H1 (cell line): Measurements from ENCODE around the gene CDK5RAP3. TPM values are rescaled to one million over a fixed set of nuclear protein-coding genes. Genes with fewer than 3 reads are reported as not detected.
A peak's percentile ranks its signal among the peaks of the same experiment; 100 is the strongest.

Experiments used
- CTCF ChIA-PET: fragments of 300-600 bp; sonication (Branson Sonifier 250); formaldehyde crosslinking; loops from one replicate; lab custom pipeline; 2021; ENCODE audit not compliant: partially characterized antibody; lab: Charles Lee
- POLR2A ChIA-PET: fragments of 300-600 bp; sonication (Branson Sonifier 250); formaldehyde crosslinking; loops from one replicate; lab custom pipeline; 2021; ENCODE audit warnings: inconsistent platforms; ENCODE audit not compliant: partially characterized antibody; lab: Charles Lee
- DNase-seq, 2 experiments: peaks; one replicate each; pipeline versions ENCODE4 v3.0.0 to v3.0.0-alpha.2; 2010 to 2022; ENCODE audit warnings: low spot score in 2 of 2, low read depth in 1 of 2, mixed read lengths in 1 of 2
- FAIRE-seq: peaks from 2 replicates; lab custom pipeline; 2011; peaks lifted over from hg19 to GRCh38; lab: Jason Lieb, UNC
- H2AFZ ChIP-seq: 2 replicates; pipeline ENCODE4 v1.8.1; 2012; ENCODE audit warnings: low read length, inconsistent platforms
- H2AK5ac ChIP-seq: 2 replicates; pipeline ENCODE4 v1.6.1; 2013; ENCODE audit warnings: low read depth, low read length
- H2BK120ac ChIP-seq: replicated peaks from 2 replicates; pipeline ENCODE3; 2013; ENCODE audit warnings: low read depth, low read length, inconsistent platforms
- H2BK12ac ChIP-seq: 2 replicates; pipeline ENCODE4 v1.6.1; 2013; ENCODE audit warnings: low read depth, low read length
- H2BK15ac ChIP-seq: 2 replicates; pipeline ENCODE4 v1.6.1; 2013; ENCODE audit warnings: low read length
- H2BK20ac ChIP-seq: 2 replicates; pipeline ENCODE4 v1.6.1; 2013; ENCODE audit warnings: low read length
- H2BK5ac ChIP-seq: 2 replicates; pipeline ENCODE4 v1.6.1; 2013; ENCODE audit warnings: low read depth, low read length
- H3K14ac ChIP-seq: 2 replicates; pipeline ENCODE4 v1.6.1; 2013; ENCODE audit warnings: inconsistent platforms; ENCODE audit not compliant: insufficient read length
- H3K18ac ChIP-seq: 2 replicates; pipeline ENCODE4 v1.6.1; 2013; ENCODE audit warnings: low read length; ENCODE audit errors: extremely low read depth
- H3K23ac ChIP-seq: 2 replicates; pipeline ENCODE4 v1.6.1; 2013; ENCODE audit warnings: inconsistent platforms; ENCODE audit not compliant: insufficient read length
- H3K23me2 ChIP-seq: 2 replicates; pipeline ENCODE4 v1.6.1; 2013; ENCODE audit warnings: low read depth, low read length
- H3K27ac ChIP-seq: 2 replicates; pipeline ENCODE4 v1.6.1; 2011; ENCODE audit warnings: low read depth, low read length, inconsistent platforms
- H3K27me3 ChIP-seq, 4 experiments: replicated peaks in 1 of 4; 1 replicate in 1 of 4; 2 replicates in 3 of 4; pipeline versions ENCODE4 v1.6.1 to v1.8.1; 2011 to 2013; ENCODE audit warnings: low read length in 3 of 4, mild to moderate bottlenecking in 3 of 4, inconsistent platforms in 2 of 4, mixed read lengths in 2 of 4, moderate library complexity in 1 of 4; ENCODE audit not compliant: control insufficient read depth in 3 of 4, insufficient read depth in 3 of 4; ENCODE audit errors: extremely low read depth in 1 of 4
- H3K36me3 ChIP-seq, 4 experiments: 2 replicates each; pipeline versions ENCODE4 v1.6.1 to v1.8.1; 2011 to 2013; ENCODE audit warnings: mild to moderate bottlenecking in 4 of 4, low read length in 3 of 4, moderate library complexity in 2 of 4, control low read depth in 1 of 4, inconsistent platforms in 1 of 4; ENCODE audit not compliant: insufficient read depth in 4 of 4, control insufficient read depth in 2 of 4
- H3K4ac ChIP-seq: replicated peaks from 2 replicates; pipeline ENCODE3; 2013; ENCODE audit warnings: low read length, low read depth, mixed read lengths, inconsistent platforms; ENCODE audit not compliant: insufficient read length
- H3K4me1 ChIP-seq, 4 experiments: replicated peaks in 1 of 4; 1 replicate in 1 of 4; 2 replicates in 3 of 4; pipeline versions ENCODE4 v1.6.1 to v1.8.1; 2011 to 2013; ENCODE audit warnings: low read length in 3 of 4, inconsistent platforms in 2 of 4, mixed read lengths in 1 of 4; ENCODE audit not compliant: insufficient read depth in 4 of 4, control insufficient read depth in 3 of 4
- H3K4me2 ChIP-seq, 2 experiments: 2 replicates each; pipeline versions ENCODE4 v1.6.1 to v1.8.1; 2011 to 2013; ENCODE audit warnings: low read depth in 2 of 2, low read length in 2 of 2, control low read depth in 1 of 2, inconsistent platforms in 1 of 2, mild to moderate bottlenecking in 1 of 2; ENCODE audit not compliant: insufficient read depth in 1 of 2
- H3K4me3 ChIP-seq, 4 experiments: fragments of 200-600, 300-600 bp in 1 of 4; sonication (generic), shearing (Covaris generic), sonication (Bioruptor Twin) in 1 of 4; 2 replicates each; pipeline versions ENCODE4 v1.5.1 to v1.8.1; 2011 to 2016; ENCODE audit warnings: low read length in 4 of 4, low read depth in 3 of 4, control low read depth in 2 of 4, inconsistent platforms in 2 of 4, mild to moderate bottlenecking in 2 of 4, mixed read lengths in 1 of 4, moderate library complexity in 1 of 4; ENCODE audit not compliant: insufficient read depth in 2 of 4; ENCODE audit errors: extremely low read depth in 1 of 4
- H3K56ac ChIP-seq: replicated peaks from 2 replicates; pipeline ENCODE3; 2013; ENCODE audit warnings: low read depth, mild to moderate bottlenecking, mixed read lengths, low read length, inconsistent platforms; ENCODE audit not compliant: insufficient read length
- H3K79me1 ChIP-seq: 2 replicates; pipeline ENCODE4 v1.6.1; 2013; ENCODE audit warnings: low read depth, low read length, control low read depth
- H3K79me2 ChIP-seq, 2 experiments: 2 replicates each; pipeline versions ENCODE4 v1.6.1 to v1.8.1; 2012 to 2013; ENCODE audit warnings: low read length in 2 of 2, mild to moderate bottlenecking in 2 of 2, inconsistent platforms in 1 of 2; ENCODE audit not compliant: insufficient read depth in 2 of 2, control insufficient read depth in 1 of 2
- H3K9ac ChIP-seq, 4 experiments: replicated peaks in 1 of 4; 1 replicate in 1 of 4; 2 replicates in 3 of 4; pipeline versions ENCODE4 v1.6.1 to v1.8.1; 2011 to 2013; ENCODE audit warnings: low read depth in 3 of 4, low read length in 3 of 4, control low read depth in 2 of 4, mild to moderate bottlenecking in 2 of 4, moderate library complexity in 2 of 4, inconsistent platforms in 1 of 4; ENCODE audit errors: extremely low read depth in 1 of 4
- H3K9me3 ChIP-seq, 2 experiments: 2 replicates each; pipeline versions ENCODE4 v1.6.1 to v1.8.1; 2012 to 2013; ENCODE audit warnings: mild to moderate bottlenecking in 2 of 2, moderate library complexity in 2 of 2, control low read depth in 1 of 2, inconsistent platforms in 1 of 2, low read depth in 1 of 2, low read length in 1 of 2, mixed read lengths in 1 of 2; ENCODE audit not compliant: insufficient read depth in 2 of 2
- H4K20me1 ChIP-seq, 2 experiments: replicated peaks in 1 of 2; 2 replicates each; pipeline versions ENCODE3 to v1.8.1; 2011 to 2013; ENCODE audit warnings: inconsistent platforms in 2 of 2, low read length in 2 of 2, mild to moderate bottlenecking in 1 of 2; ENCODE audit not compliant: insufficient read depth in 2 of 2, control insufficient read depth in 1 of 2
- H4K5ac ChIP-seq: 2 replicates; pipeline ENCODE4 v1.6.1; 2013; ENCODE audit warnings: low read length, low read depth, mixed read lengths, inconsistent platforms; ENCODE audit not compliant: insufficient read length
- H4K8ac ChIP-seq: 2 replicates; pipeline ENCODE4 v1.8.0; 2013; ENCODE audit warnings: mild to moderate bottlenecking, moderate library complexity, low read length, inconsistent platforms; ENCODE audit not compliant: insufficient read depth; ENCODE audit errors: extremely low read depth
- H4K91ac ChIP-seq: replicated peaks from 2 replicates; pipeline ENCODE3; 2013; ENCODE audit warnings: low read length, mixed read lengths, inconsistent platforms; ENCODE audit not compliant: insufficient read length
- BRCA1 ChIP-seq: IDR thresholded peaks from 2 replicates; pipeline ENCODE4 v1.6.1; 2012; ENCODE audit warnings: low read depth, low read length, improper control_type of control experiment
- CBX8 ChIP-seq: fragments of 300-800, 300-1000 bp; sonication (generic); IDR thresholded peaks from 2 replicates; pipeline ENCODE4 v1.7.1; 2016; ENCODE audit warnings: low read depth, low read length, borderline replicate concordance
- CREB1 ChIP-seq: IDR thresholded peaks from 2 replicates; pipeline ENCODE4 v1.6.1; 2012; ENCODE audit warnings: inconsistent platforms
- HDAC6 ChIP-seq: IDR thresholded peaks from one replicate; pipeline ENCODE4 v1.7.1; 2012; ENCODE audit warnings: low read depth, mild to moderate bottlenecking, inconsistent platforms, low read length, moderate library complexity
- POLR2A ChIP-seq, 2 experiments: IDR thresholded peaks; 1 replicate in 1 of 2; 2 replicates in 1 of 2; pipeline ENCODE4 v1.6.1; 2011; ENCODE audit warnings: low read depth in 2 of 2, low read length in 2 of 2, mild to moderate bottlenecking in 2 of 2; ENCODE audit errors: control extremely low read depth in 1 of 2
- RFX5 ChIP-seq: IDR thresholded peaks from 2 replicates; pipeline ENCODE4 v1.6.1; 2011; ENCODE audit warnings: low read depth, low read length, improper control_type of control experiment, borderline replicate concordance
- SRF ChIP-seq: IDR thresholded peaks from 2 replicates; pipeline ENCODE4 v1.6.1; 2011; ENCODE audit warnings: mild to moderate bottlenecking, low read depth, low read length, moderate library complexity
- SUZ12 ChIP-seq: fragments of 200-600 bp; sonication (generic); IDR thresholded peaks from 2 replicates; pipeline ENCODE4 v1.6.1; 2012; ENCODE audit warnings: mild to moderate bottlenecking, inconsistent platforms, low read length, moderate library complexity, mixed read lengths
- TAF7 ChIP-seq: optimal IDR thresholded peaks from 2 replicates; pipeline ENCODE3; 2011; ENCODE audit warnings: low read depth, mild to moderate bottlenecking, inconsistent platforms, low read length, moderate library complexity, borderline replicate concordance
- TCF12 ChIP-seq: IDR thresholded peaks from 2 replicates; pipeline ENCODE4 v1.6.1; 2011; ENCODE audit warnings: low read depth, mild to moderate bottlenecking, low read length
- WGBS, 2 experiments: shearing (Covaris generic) in 1 of 2; methylation state at CpG; one replicate each; pipeline versions ENCODE4 v1.1.6 to v1.1.7; 2013 to 2015; ENCODE audit warnings: low lambda C conversion rate in 2 of 2, mixed read lengths in 2 of 2, inconsistent platforms in 1 of 2, low coverage in 1 of 2, missing lambda C conversion rate in 1 of 2; ENCODE audit not compliant: insufficient replicate concordance in 2 of 2, insufficient coverage in 1 of 2, insufficient read length in 1 of 2; ENCODE audit errors: extremely low coverage in 1 of 2, missing lambda C conversion rate in 1 of 2; 5-methylcytosine and 5-hydroxymethylcytosine counted together
- polyA plus RNA-seq, 7 experiments: library from polyadenylated mRNA; depleted of rRNA in 3 of 7; stranded (reverse) in 5 of 7; unstranded in 2 of 7; fragments of >200 nt in 5 of 7; fragments of 200-250 nt in 2 of 7; gene quantifications; 1 replicate in 5 of 7; 2 replicates in 1 of 7; 4 replicates in 1 of 7; pipeline versions ENCODE4 v1.2.1 to v1.2.3, GENCODE V29; 2011 to 2013; ENCODE audit warnings: missing spikeins in 2 of 7, mixed read lengths in 2 of 7
- total RNA-seq: library from RNA; stranded (reverse); fragmentation: NEBNext Ultra II Directional; extraction: Animal tissue kit (Norgen Biotek cat#: 25700); gene quantifications from 2 replicates; pipeline ENCODE4 v1.2.1, GENCODE V29; 2021
- TF ChIP-seq, protein P1 (sequence below): IDR thresholded peaks from 2 replicates; pipeline ENCODE4 v1.6.1; 2012; ENCODE audit warnings: inconsistent platforms
- TF ChIP-seq, protein P2 (sequence below): IDR thresholded peaks from 2 replicates; pipeline ENCODE4 v1.6.1; 2012; ENCODE audit warnings: low read length, inconsistent platforms

Gene CDK5RAP3
- total and polyA plus RNA-seq, 2 of the 8 experiments (the other 6 are each of a cell fraction or from before 2014, with no cell fraction given) = 88.2 to 93.2 TPM

GRCh38 chr17:47993031-47993564 lies 22.2 kb downstream of the CDK5RAP3 start:
- Histone ChIP-seq H2BK5ac (no peak overlapping the region), H3K56ac (no peak overlapping the region), H4K91ac (peak overlapping the region; percentile 8), H3K27me3 (no peaks in the 10 kb centered on the region), H4K8ac (no peak overlapping the region), H3K79me1 (no peaks in the 10 kb centered on the region), H3K4me2 (no peak overlapping the region), H3K79me2 (no peaks in the 10 kb centered on the region), H3K36me3 (no peaks in the 10 kb centered on the region), H3K4ac (no peak overlapping the region), H3K23ac (no peak overlapping the region), H2AFZ (no peak overlapping the region), H2BK12ac (no peak overlapping the region), H3K14ac (no peak overlapping the region), H4K5ac (no peak overlapping the region), H4K20me1 (no peaks in the 10 kb centered on the region), H3K23me2 (no peaks in the 10 kb centered on the region), H3K27ac (no peak overlapping the region), H3K4me3 (no peak overlapping the region), H2BK20ac (no peak overlapping the region), H2BK15ac (peak overlapping the region; percentile 65; the same call in 1 of the 2 replicates), H3K9me3 (no peaks in the 10 kb centered on the region), H3K9ac (no peak overlapping the region), H3K4me1 (peaks cover 14 to 31% (median 23%) of the 10 kb centered on the region in 4 experiments), H3K18ac (no peak overlapping the region; the same call in 1 of the 2 replicates), H2BK120ac (no peak overlapping the region), H2AK5ac (no peak overlapping the region)
- DNase-seq (no peak), FAIRE-seq (no peak)
- ChIA-PET POLR2A (interaction anchor here (1.6 to 2.6 kb wide), 2 partner anchors 10 to 22 kb away, joined by 4 to 11 read pairs; partner anchors contain the start of gene CDK5RAP3), CTCF (interaction anchor here (1.0 to 16.0 kb wide), 4 partner anchors 15 to 46 kb away, joined by 3 to 288 read pairs (median 16); no protein-coding TSS in a partner anchor)
- WGBS, 2 experiments = 80% methylated on average over 9 of the region's 9 CpGs; no CpG with 5 or more reads in 1 of the 2 experiments
- TF ChIP-seq SUZ12 (no peak), HDAC6 (no peak), BRCA1 (no peak), CBX8 (no peak), POLR2A (IDR thresholded peaks at IDR 0.05; ENCODE audit: control extremely low read depth in 1 of 2, low read depth in 2 of 2, low read length in 2 of 2) (no peak), CREB1 (no peak), RFX5 (no peak), TCF12 (no peak), SRF (no peak), TAF7 (no peak)
- TF ChIP-seq, protein P1, sequence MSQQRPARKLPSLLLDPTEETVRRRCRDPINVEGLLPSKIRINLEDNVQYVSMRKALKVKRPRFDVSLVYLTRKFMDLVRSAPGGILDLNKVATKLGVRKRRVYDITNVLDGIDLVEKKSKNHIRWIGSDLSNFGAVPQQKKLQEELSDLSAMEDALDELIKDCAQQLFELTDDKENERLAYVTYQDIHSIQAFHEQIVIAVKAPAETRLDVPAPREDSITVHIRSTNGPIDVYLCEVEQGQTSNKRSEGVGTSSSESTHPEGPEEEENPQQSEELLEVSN = no peak
- TF ChIP-seq, protein P2, sequence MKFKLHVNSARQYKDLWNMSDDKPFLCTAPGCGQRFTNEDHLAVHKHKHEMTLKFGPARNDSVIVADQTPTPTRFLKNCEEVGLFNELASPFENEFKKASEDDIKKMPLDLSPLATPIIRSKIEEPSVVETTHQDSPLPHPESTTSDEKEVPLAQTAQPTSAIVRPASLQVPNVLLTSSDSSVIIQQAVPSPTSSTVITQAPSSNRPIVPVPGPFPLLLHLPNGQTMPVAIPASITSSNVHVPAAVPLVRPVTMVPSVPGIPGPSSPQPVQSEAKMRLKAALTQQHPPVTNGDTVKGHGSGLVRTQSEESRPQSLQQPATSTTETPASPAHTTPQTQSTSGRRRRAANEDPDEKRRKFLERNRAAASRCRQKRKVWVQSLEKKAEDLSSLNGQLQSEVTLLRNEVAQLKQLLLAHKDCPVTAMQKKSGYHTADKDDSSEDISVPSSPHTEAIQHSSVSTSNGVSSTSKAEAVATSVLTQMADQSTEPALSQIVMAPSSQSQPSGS = no peak
